GM20000 (cell line): ENCODE results near the gene TRIM17.

Source experiments
- DNase-seq: peaks from one replicate; pipeline ENCODE4 v3.0.0; 2012; ENCODE audit warnings: low spot score
- CTCF ChIP-seq: IDR thresholded peaks from 2 replicates; pipeline ENCODE4 v1.5.1; 2012; ENCODE audit warnings: mild to moderate bottlenecking, control low read depth; ENCODE audit errors: extremely low read depth, missing control alignments

The TRIM17 gene

GRCh38 chr1:228366866-228367741, 49.6 kb downstream of the TRIM17 start:
- TF ChIP-seq CTCF, result no peak
- DNase-seq, result no peak

GRCh38 chr1:228366062-228366865, 50.4 kb downstream of the TRIM17 start:
- no peak for TF ChIP-seq CTCF

GRCh38 chr1:228365271-228366061, 51.2 kb downstream of the TRIM17 start:
- no peak for DNase-seq

More at GRCh38 chr1:228366062-228366865, 50.4 kb downstream of the TRIM17 start:
- no peak for DNase-seq

GRCh38 chr1:228364706-228365213, 51.9 kb downstream of the TRIM17 start:
- no peak for TF ChIP-seq CTCF

More at GRCh38 chr1:228365271-228366061, 51.2 kb downstream of the TRIM17 start:
- no peak for TF ChIP-seq CTCF

GRCh38 chr1:228364068-228364705, 52.5 kb downstream of the TRIM17 start:
- no peak for DNase-seq
- TF ChIP-seq CTCF, result no peak

More at GRCh38 chr1:228364706-228365213, 51.9 kb downstream of the TRIM17 start:
- no peak for DNase-seq

- no peak for DNase-seq
- no peak for TF ChIP-seq CTCF
Observed at GRCh38 chr1:228363686-228364067, 53.0 kb downstream of the TRIM17 start.
